ENCODE data around the gene BANP. TPM values are rescaled to one million over a fixed set of nuclear protein-coding genes. Genes with fewer than 3 reads are reported as not detected.

BANP gene
- total and polyA plus RNA-seq, 4 experiments from 2014 or later, result 10.7 to 72.7 (median 44.1) TPM

DNA sequence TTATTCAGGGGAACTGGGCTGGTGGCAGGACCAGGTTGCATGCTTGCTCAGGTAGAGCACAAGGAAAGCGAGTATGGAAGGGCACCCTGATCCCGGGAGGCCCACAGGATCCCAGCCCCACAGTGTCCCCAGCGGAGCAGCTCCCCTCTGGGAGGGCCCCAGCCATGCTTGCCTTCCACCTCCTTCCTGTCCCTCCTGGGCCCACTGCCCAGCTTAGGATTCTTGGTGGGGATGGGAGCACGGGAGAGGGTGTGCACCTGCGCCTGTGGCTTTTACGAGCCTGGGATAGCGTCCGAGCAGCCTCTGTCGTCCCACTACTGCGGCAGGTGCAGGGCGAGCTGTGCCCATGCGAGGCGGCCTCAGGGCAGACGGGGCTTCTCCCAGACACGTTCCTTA, 114.5 kb downstream of the BANP start:
- H3K27ac Mint-ChIP-seq, result no peak overlapping the region
- Histone ChIP-seq H3K27me3 (ENCODE audit: insufficient read depth, low read length) (no peaks in the 10 kb centered on the region), H3K4me3 (ENCODE audit: low read length in 2 of 2) (no peak overlapping the region), H3K4me1 (ENCODE audit: insufficient read depth, low read length) (no peaks in the 10 kb centered on the region), H3K9me3 (ENCODE audit: control insufficient read depth in 1 of 2, low read length in 2 of 2) (no peaks in the 10 kb centered on the region), H3K27ac (ENCODE audit: low read depth, low read length) (no peak overlapping the region), H3K36me3 (ENCODE audit: insufficient read depth, low read length) (peaks cover 16% of the 10 kb centered on the region)
- intact Hi-C loops (cut with micrococcal nuclease), result no loop called here
- POLR2A ChIA-PET (ENCODE audit: partially characterized antibody), result no interaction called here
- peaks cover 17 to 41% of the 10 kb centered on the region in 2 donors for H3K36me3 Mint-ChIP-seq
- no peak for DNase-seq
- H3K4me3 Mint-ChIP-seq, result no peak overlapping the region
- CTCF ChIA-PET (ENCODE audit: partially characterized antibody), result no interaction called here
- no peaks in the 10 kb centered on the region for H3K9me3 Mint-ChIP-seq
- no peaks in the 10 kb centered on the region for H3K27me3 Mint-ChIP-seq
- no peaks in the 10 kb centered on the region for H3K4me1 Mint-ChIP-seq

DNA sequence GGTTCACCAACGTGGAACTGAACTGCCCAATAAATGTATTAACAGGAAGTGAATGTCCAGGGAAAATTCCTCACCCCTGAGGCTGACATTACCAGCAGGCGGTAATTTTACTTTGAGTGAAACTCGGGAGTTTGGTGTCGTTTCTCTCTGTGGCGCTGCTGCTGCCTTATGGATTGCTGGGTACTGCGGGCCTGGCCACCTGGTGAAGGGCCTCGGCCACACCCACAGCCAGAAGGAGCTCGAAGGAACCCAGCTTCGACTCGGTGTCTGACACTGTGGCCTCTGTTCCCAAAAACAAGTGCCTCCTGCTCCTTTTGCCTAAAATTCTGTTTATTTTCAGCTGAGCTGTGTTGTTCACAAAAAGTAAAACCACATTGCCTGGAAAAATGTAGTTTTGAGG, 115.0 kb downstream of the BANP start:
- Histone ChIP-seq H3K4me3 (ENCODE audit: low read length in 2 of 2) (no peak overlapping the region), H3K4me1 (ENCODE audit: insufficient read depth, low read length) (no peaks in the 10 kb centered on the region), H3K9me3 (ENCODE audit: control insufficient read depth in 1 of 2, low read length in 2 of 2) (no peaks in the 10 kb centered on the region), H3K27ac (ENCODE audit: low read depth, low read length) (no peak overlapping the region), H3K36me3 (ENCODE audit: insufficient read depth, low read length) (peaks cover 16% of the 10 kb centered on the region), H3K27me3 (ENCODE audit: insufficient read depth, low read length) (no peaks in the 10 kb centered on the region)
- ChIA-PET POLR2A (ENCODE audit: partially characterized antibody) (no interaction called here), CTCF (ENCODE audit: partially characterized antibody) (no interaction called here)
- Mint-ChIP-seq H3K27ac (no peak overlapping the region), H3K9me3 (no peaks in the 10 kb centered on the region), H3K4me3 (no peak overlapping the region), H3K27me3 (no peaks in the 10 kb centered on the region), H3K36me3 (peaks cover 17 to 37% of the 10 kb centered on the region in 2 donors), H3K4me1 (no peaks in the 10 kb centered on the region)
- intact Hi-C loops (cut with micrococcal nuclease), result no loop called here
- DNase-seq, result no peak

DNA sequence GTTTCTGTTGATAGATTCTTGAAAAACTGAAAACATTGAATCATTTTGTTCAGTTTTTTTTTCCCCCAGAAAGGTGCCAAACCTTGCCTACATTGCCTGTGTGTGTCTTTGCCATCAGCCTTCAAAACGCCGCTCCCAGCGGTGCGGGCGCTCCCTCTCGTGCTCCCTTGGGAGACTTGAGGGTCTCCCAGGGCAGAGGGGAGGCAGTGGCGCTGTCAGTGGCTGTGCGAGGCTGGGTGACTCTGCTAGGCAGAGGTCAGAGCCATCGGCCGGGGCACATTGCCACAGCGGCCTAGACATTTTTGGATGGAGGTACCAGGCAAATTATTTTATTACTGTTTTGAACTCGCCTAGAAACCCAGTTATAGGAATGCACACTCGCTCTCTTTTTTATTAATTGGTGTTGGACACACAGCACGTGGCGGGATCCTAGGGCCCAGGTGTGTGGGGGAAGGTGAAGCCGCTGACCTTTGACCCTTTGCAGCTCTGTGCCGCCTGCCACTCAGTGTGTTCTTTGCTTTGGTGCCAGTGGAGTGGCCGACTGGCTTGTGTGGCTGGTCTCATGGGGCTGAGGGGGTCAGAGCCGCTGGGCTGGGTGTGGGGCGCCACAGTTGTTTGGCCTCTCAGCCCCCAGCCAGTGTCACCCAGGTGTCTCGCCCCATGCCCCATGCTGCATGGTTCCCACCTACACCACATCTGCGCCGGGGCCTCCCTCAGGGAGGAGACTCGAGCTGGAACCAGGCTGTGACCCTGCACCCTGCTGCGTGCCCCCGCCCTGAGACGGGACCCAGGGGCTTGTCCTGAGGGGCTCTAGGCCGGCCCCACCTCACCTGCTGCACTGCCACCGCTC, 115.7 kb downstream of the BANP start:
- peaks cover 15% of the 10 kb centered on the region for H3K36me3 ChIP-seq (ENCODE audit: insufficient read depth, low read length)

DNA sequence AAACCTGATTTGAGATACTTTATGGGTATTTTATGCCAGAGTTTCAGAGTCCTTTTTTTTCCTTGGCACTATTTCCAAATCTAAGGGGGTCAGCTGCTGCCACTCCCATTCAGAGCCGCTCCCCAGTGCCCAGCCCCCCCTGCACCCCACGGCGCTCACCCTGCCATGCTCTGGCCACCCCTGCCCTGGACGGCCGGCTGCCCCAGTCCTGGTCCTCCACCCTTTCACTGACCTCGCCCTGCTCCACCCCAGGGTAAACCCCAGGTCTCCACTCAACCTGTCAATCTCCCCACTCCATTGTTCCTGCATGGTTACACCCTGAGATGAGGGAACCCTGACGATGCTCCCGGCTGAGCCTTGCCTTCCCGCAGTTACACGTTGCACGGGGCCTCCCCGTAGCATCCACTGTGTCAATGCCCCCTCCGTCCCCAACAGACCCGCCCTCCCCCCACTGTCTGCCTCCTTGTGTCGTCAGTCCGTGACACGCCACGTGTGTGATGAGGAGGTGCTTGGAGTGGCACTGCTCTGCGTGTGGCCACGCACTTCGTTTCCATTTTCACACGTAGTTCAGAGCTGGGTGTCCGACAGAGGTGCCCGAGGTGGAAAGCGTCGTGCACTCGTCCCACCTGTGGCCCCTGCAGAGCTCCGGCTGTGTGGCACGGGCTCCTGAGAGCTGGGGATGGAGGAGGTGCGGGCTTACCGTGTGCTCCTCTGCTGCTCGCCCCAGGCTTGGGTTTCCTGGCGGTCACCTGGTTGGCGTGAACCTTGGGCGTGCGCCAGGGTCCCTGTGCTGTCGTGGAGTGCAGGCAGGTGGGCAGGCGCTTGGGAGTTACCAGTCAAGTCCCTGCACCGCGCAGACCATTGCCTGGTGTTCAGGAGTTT, 116.5 kb downstream of the BANP start:
- Mint-ChIP-seq H3K9me3 (no peaks in the 10 kb centered on the region), H3K27ac (no peak overlapping the region), H3K4me3 (peak overlapping the region in 1 of 8 donors; percentile 71), H3K36me3 (peaks cover 17 to 35% of the 10 kb centered on the region in 2 donors), H3K27me3 (no peaks in the 10 kb centered on the region), H3K4me1 (no peaks in the 10 kb centered on the region)
- intact Hi-C loops (cut with micrococcal nuclease), result no loop called here
- Histone ChIP-seq H3K4me3 (ENCODE audit: low read length in 2 of 2) (no peak overlapping the region), H3K27me3 (ENCODE audit: insufficient read depth, low read length) (no peaks in the 10 kb centered on the region), H3K4me1 (ENCODE audit: insufficient read depth, low read length) (no peaks in the 10 kb centered on the region), H3K9me3 (ENCODE audit: control insufficient read depth in 1 of 2, low read length in 2 of 2) (no peaks in the 10 kb centered on the region), H3K36me3 (ENCODE audit: insufficient read depth, low read length) (peaks cover 17% of the 10 kb centered on the region), H3K27ac (ENCODE audit: low read depth, low read length) (no peak overlapping the region)
- POLR2A ChIA-PET (ENCODE audit: partially characterized antibody), result no interaction called here
- CTCF ChIA-PET (ENCODE audit: partially characterized antibody), result no interaction called here
- DNase-seq, result no peak

More for the DNA sequence above, 115.7 kb downstream of the BANP start:
- H3K4me3 ChIP-seq (ENCODE audit: low read length in 2 of 2), result no peak overlapping the region
- Mint-ChIP-seq H3K4me3 (no peak overlapping the region), H3K9me3 (no peaks in the 10 kb centered on the region), H3K27ac (no peak overlapping the region), H3K4me1 (no peaks in the 10 kb centered on the region), H3K27me3 (no peaks in the 10 kb centered on the region), H3K36me3 (peaks cover 17 to 35% of the 10 kb centered on the region in 2 donors)
- ChIA-PET POLR2A (ENCODE audit: partially characterized antibody) (no interaction called here), CTCF (ENCODE audit: partially characterized antibody) (no interaction called here)
- no peak overlapping the region for H3K27ac ChIP-seq (ENCODE audit: low read depth, low read length)
- no peaks in the 10 kb centered on the region for H3K9me3 ChIP-seq (ENCODE audit: control insufficient read depth in 1 of 2, low read length in 2 of 2)
- intact Hi-C loops (cut with micrococcal nuclease), result no loop called here
- DNase-seq, result no peak
- no peaks in the 10 kb centered on the region for H3K27me3 ChIP-seq (ENCODE audit: insufficient read depth, low read length)
- H3K4me1 ChIP-seq (ENCODE audit: insufficient read depth, low read length), result no peaks in the 10 kb centered on the region

DNA sequence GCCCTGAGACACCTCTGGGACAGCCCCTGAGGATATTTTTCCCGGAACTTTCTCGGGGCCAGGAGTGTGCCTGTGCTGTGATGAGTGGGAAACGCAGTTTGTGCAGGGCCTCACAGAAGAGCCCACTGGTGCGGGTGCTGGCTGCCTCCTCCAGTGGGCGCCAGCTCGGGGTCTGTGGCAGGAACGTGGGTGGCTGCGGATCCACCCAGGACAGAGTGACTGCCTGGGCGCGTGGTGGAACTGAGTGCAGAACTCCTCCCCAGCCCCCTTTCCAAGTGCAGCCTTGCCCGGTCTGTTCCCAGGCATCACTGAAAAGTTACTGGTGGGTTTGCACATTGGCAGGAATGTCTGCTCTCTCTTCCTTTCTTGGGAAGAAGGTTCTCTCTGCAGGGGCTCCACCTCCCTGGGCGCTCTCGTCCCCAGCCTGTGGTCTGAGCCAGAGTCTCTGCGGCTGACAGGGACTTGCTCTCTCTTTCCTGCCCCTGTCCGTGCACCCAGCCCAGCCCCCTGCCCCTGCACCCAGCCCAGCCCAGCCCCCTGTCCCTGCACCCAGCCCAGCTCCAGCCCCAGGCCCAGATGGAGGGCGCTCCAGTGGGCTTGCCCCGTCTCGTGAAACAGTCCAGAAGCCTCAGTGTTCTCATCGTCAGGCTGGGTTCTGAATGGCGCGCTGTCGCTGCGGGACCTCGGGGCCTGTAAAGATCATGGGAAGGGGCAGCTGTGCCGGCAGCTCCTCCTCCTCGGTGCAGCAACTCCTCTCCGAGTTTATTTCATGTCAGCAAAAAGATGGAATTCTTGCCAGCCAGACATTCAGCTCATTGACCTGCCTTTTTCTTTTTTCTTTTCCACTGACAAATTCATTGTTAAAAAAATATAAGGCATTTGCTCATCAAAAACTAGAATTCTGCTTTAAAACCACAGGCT, 117.5 kb downstream of the BANP start:
- peak overlapping the region in 1 of 7 donors; percentile 66 for H3K27ac Mint-ChIP-seq
- no peak for DNase-seq
- H3K4me1 Mint-ChIP-seq, result no peaks in the 10 kb centered on the region
- Histone ChIP-seq H3K27ac (ENCODE audit: low read depth, low read length) (no peak overlapping the region), H3K9me3 (ENCODE audit: control insufficient read depth in 1 of 2, low read length in 2 of 2) (no peaks in the 10 kb centered on the region), H3K27me3 (ENCODE audit: insufficient read depth, low read length) (no peaks in the 10 kb centered on the region), H3K4me3 (ENCODE audit: low read length in 2 of 2) (no peak overlapping the region), H3K4me1 (ENCODE audit: insufficient read depth, low read length) (no peaks in the 10 kb centered on the region), H3K36me3 (ENCODE audit: insufficient read depth, low read length) (peaks cover 20% of the 10 kb centered on the region)
- H3K4me3 Mint-ChIP-seq, result no peak overlapping the region
- H3K36me3 Mint-ChIP-seq, result peaks cover 15 to 31% of the 10 kb centered on the region in 2 donors
- intact Hi-C loops (cut with micrococcal nuclease), result no loop called here
- POLR2A ChIA-PET (ENCODE audit: partially characterized antibody), result no interaction called here
- H3K9me3 Mint-ChIP-seq, result no peaks in the 10 kb centered on the region
- CTCF ChIA-PET (ENCODE audit: partially characterized antibody), result no interaction called here
- no peaks in the 10 kb centered on the region for H3K27me3 Mint-ChIP-seq

DNA sequence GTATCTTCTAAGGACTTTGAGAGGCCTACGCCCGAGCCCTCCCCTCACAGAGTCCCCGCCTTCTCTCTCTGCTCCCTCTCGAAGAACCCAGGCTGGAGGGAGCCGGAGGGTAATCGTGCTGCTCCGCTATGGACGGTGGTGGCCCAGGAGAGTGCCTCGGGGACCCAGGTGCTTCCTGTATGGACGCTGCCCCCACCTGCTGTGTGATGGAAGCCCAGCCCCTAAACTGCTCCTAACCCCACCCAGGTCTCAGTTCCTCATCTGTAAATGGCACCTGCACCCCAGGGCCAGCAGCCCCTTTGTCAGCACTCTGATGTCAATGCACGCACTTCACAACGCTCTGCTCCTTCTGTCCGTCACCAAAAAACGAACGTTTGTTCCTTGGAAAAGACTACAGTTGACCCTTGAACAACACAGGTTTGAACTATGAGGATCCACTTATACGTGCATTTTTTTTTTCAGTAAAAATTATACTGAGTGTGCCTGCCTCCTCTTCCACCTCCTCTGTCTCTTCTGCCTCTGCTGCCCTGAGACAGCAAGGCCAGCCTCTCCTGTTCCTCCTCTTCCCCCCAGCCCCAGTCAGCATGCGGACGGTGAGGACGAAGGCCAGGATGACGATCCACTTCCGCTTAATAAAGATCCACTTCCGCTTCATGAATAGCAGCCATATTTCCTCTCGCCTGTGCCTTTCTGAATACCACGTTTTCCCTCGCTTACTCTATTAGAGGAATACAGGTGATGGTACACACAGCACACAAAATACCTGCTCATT, 118.3 kb downstream of the BANP start:
- Histone ChIP-seq H3K27me3 (ENCODE audit: insufficient read depth, low read length) (no peaks in the 10 kb centered on the region), H3K27ac (ENCODE audit: low read depth, low read length) (no peak overlapping the region), H3K9me3 (ENCODE audit: control insufficient read depth in 1 of 2, low read length in 2 of 2) (no peaks in the 10 kb centered on the region), H3K4me1 (ENCODE audit: insufficient read depth, low read length) (no peaks in the 10 kb centered on the region), H3K4me3 (ENCODE audit: low read length in 2 of 2) (no peak overlapping the region), H3K36me3 (ENCODE audit: insufficient read depth, low read length) (peaks cover 17% of the 10 kb centered on the region)
- Mint-ChIP-seq H3K36me3 (peaks cover 15 to 33% of the 10 kb centered on the region in 2 donors), H3K4me3 (no peak overlapping the region), H3K27ac (peak overlapping the region in 1 of 7 donors; percentile 55), H3K27me3 (no peaks in the 10 kb centered on the region), H3K4me1 (no peaks in the 10 kb centered on the region), H3K9me3 (no peaks in the 10 kb centered on the region)
- ChIA-PET POLR2A (ENCODE audit: partially characterized antibody) (no interaction called here), CTCF (ENCODE audit: partially characterized antibody) (no interaction called here)
- intact Hi-C loops (cut with micrococcal nuclease), result no loop called here
- DNase-seq, result no peak

Measured in CD4-positive, alpha-beta memory T cell (primary cell).